Body of pancreas (tissue), 4 donors: ENCODE measurements around the gene RNASE12.

Source experiments
- CTCF ChIP-seq, 7 experiments: fragments of 450-650 bp in 4 of 7; fragments of 200-600 bp in 3 of 7; sonication (generic) in 3 of 7; IDR thresholded peaks; one replicate each; pipeline ENCODE4 v1.5.1; 2016 to 2019; ENCODE audit warnings: antibody characterized with exemption in 7 of 7
- POLR2A ChIP-seq, 3 donors: fragments of 450-650 bp; IDR thresholded peaks; one replicate each; pipeline ENCODE4 v1.6.1; 2016; ENCODE audit warnings: antibody characterized with exemption in 3 of 3, mild to moderate bottlenecking in 2 of 3

GRCh38 chr14:20615996-20616395 lies 24.8 kb upstream of the RNASE12 start:
- TF ChIP-seq POLR2A (IDR thresholded peaks at IDR 0.05) (no peak), CTCF (IDR thresholded peaks at IDR 0.05) (no peak)
